ENCODE measurements around the gene DCAF8L2. TPM values are rescaled to one million over a fixed set of nuclear protein-coding genes. Genes with fewer than 3 reads are reported as not detected.

Gene DCAF8L2
- total and polyA plus RNA-seq, 2 of the 13 experiments (the other 11 are each of a cell fraction or from before 2014, with no cell fraction given), result not detected

DNA sequence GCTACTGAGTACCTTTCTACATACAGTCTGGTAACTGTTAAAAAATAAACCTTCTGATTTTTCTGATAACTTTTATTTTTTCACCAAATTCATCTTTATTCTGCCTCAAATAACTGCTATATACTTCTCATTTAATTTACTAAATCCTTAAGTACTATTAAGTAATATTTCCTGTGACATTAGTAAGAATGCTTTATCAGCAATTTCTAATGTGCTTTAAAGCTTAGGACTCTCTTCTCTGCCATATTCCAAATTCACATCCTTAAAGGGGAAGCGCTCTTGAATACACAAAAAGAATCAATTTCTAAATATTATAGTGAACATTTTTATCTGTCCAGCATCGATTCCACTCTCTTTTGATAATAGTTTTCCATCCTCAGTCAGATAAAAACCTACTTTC is 81.1 kb downstream of the DCAF8L2 start:
- Histone ChIP-seq H4K20me1 (ENCODE audit: insufficient read depth, low read length) (no peaks in the 10 kb centered on the region), H3K4me2 (ENCODE audit: low read depth, low read length) (no peak overlapping the region), H3K79me2 (ENCODE audit: insufficient read depth, low read length) (no peaks in the 10 kb centered on the region), H3K4me3 (replicated peaks in 1 of 3; ENCODE audit: insufficient read depth in 1 of 3, low read depth in 2 of 3, low read length in 3 of 3) (no peak overlapping the region), H3K9ac (ENCODE audit: insufficient read depth, low read depth, low read length) (no peak overlapping the region), H2AFZ (ENCODE audit: low read length) (no peak overlapping the region), H3K9me3 (ENCODE audit: low read length) (no peaks in the 10 kb centered on the region), H3K36me3 (replicated peaks in 1 of 2; ENCODE audit: control insufficient read depth in 1 of 2, insufficient read depth in 2 of 2, low read length in 2 of 2) (no peaks in the 10 kb centered on the region), H3K27ac (ENCODE audit: extremely low read length, insufficient read depth, low read length) (no peak overlapping the region), H3K27me3 (ENCODE audit: control insufficient read depth in 1 of 2, insufficient read depth in 2 of 2, low read length in 2 of 2) (no peaks in the 10 kb centered on the region), H3K4me1 (ENCODE audit: insufficient read depth, low read length) (no peaks in the 10 kb centered on the region)
- in situ Hi-C loops (cut with HindIII; ENCODE audit: extremely low pct_ligation_motif_present, low pct_unique_long_range_greater_than_20kb) (no loop called here), intact Hi-C loops (cut with micrococcal nuclease; ENCODE audit: unreplicated experiment) (no loop called here)
- ATAC-seq (no peak), DNase-seq (ENCODE audit: low spot score) (no peak), FAIRE-seq (no peak)
- TF ChIP-seq ZIK1 (CRISPR knock-in tag; IDR thresholded peaks at IDR 0.05; ENCODE audit: borderline replicate concordance, low read depth) (no peak), KLF15 (CRISPR knock-in tag; IDR thresholded peaks at IDR 0.05; ENCODE audit: borderline replicate concordance) (no peak), TEAD3 (CRISPR knock-in tag; optimal IDR thresholded peaks at IDR 0.05; ENCODE audit: borderline replicate concordance) (no peak), ZBTB49 (CRISPR knock-in tag; IDR thresholded peaks at IDR 0.05; ENCODE audit: borderline replicate concordance) (no peak), MAFF (IDR thresholded peaks at IDR 0.05; ENCODE audit: low read depth, low read length) (peak; percentile 77), KDM1A (CRISPR knock-in tag; IDR thresholded peaks at IDR 0.05) (no peak), MAFK (conservative IDR thresholded peaks at IDR 0.05 in 1 of 2, IDR thresholded peaks at IDR 0.05 in 1 of 2; ENCODE audit: low read length in 2 of 2) (peak; percentile 62 to 83; a peak in 3 of 4 replicates), ZNF709 (CRISPR knock-in tag; IDR thresholded peaks at IDR 0.05) (no peak)
- no TSS peak for BruUV-seq (replicated peaks)
- POLR2A ChIA-PET, result no interaction called here
- CTCF ChIA-PET (ENCODE audit: low intra/inter-chr PET ratio, low total read pairs), result no interaction called here
- WGBS (ENCODE audit: low lambda C conversion rate), result 3% methylated on average over 2 of the region's 2 CpGs

Measured in HepG2 (cell line).